ENCODE results near the gene PIBF1. TPM values are rescaled to one million over a fixed set of nuclear protein-coding genes. Genes with fewer than 3 reads are reported as not detected.

Gene PIBF1
- total RNA-seq, 1 experiment from 2014 or later, result 12.9 TPM

DNA sequence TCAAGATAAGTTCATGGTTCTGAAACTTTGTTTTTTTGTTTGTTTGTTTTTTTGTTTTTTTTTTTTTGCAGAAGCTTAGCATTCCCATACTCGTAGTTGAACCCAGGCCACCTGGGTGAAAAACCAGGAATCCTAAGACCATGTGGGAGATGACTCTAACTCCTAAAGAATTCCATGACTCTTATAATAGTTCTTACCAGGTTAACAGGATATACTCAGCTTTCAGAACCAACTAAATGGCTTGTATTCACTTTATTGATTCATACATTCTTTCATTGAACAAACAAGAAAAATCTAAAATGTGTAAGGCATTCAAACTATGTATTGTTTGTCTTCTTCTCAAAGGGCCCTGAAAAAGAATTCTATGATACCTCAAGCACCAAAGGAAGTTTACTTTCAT, 236.4 kb downstream of the PIBF1 start:
- TF ChIP-seq, protein P1, sequence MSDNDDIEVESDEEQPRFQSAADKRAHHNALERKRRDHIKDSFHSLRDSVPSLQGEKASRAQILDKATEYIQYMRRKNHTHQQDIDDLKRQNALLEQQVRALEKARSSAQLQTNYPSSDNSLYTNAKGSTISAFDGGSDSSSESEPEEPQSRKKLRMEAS (CRISPR knock-in tag; IDR thresholded peaks at IDR 0.05), result no peak
- TF ChIP-seq, protein P2, sequence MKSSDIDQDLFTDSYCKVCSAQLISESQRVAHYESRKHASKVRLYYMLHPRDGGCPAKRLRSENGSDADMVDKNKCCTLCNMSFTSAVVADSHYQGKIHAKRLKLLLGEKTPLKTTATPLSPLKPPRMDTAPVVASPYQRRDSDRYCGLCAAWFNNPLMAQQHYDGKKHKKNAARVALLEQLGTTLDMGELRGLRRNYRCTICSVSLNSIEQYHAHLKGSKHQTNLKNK (CRISPR knock-in tag; IDR thresholded peaks at IDR 0.05), result no peak
- TF ChIP-seq JUN (CRISPR knock-in tag; IDR thresholded peaks at IDR 0.05), result no peak
- ChIA-PET POLR2A (interaction anchor here (0.6 to 0.7 kb wide), 2 partner anchors 12 to 496 kb away, joined by 3 to 9 read pairs; no protein-coding TSS in a partner anchor), CTCF (interaction anchor here (0.7 kb wide), 1 partner anchor 36 kb away, joined by 3 read pairs; no protein-coding TSS in a partner anchor)
- no peaks in the 10 kb centered on the region for H3K27me3 Mint-ChIP-seq (ENCODE audit: low read depth)
- H3K36me3 Mint-ChIP-seq, result peaks cover under 1% of the 10 kb centered on the region
- no peak overlapping the region for H3K4me3 Mint-ChIP-seq
- DNase-seq (ENCODE audit: low spot score) (no peak), ATAC-seq (no peak)
- H3K4me1 Mint-ChIP-seq, result no peaks in the 10 kb centered on the region
- no peak overlapping the region for H3K27ac Mint-ChIP-seq
- H3K9me3 Mint-ChIP-seq, result no peaks in the 10 kb centered on the region

DNA sequence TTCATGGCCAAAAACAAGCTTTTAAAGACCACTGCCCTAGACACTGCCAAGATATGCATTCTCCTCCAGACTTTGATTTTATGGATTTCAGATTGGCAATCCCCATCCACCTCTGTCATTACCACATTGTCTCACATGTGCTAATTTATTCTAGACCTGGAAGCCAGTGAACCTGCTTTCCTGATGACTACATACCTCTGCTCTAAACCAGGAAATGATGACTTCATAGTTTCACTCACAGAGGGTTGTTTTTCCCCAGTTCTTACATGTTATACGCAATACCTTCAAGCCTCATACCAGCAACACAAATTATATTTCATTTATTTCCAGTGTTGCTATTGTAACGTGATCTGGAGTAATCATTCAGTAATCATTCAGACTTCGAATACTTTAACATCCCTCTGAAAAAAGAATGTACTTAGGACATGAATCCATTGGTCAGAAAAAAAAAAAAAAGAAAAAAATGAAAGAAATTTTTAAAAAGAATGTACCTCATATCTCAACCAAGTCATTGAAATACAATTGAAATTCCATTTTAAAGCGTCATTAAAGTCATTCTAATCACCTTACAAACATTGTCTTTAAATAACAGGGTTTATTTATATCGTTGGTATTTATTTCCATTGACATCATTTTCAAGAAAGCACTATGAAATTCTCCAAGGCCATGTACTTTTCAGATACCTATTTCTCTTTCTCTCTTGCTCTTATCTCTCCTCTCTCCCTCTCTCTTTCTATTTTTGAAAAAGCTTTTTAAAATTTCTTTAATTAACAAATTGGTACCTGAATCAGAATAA, 243.5 kb downstream of the PIBF1 start:
- no peaks in the 10 kb centered on the region for H3K27me3 Mint-ChIP-seq (ENCODE audit: low read depth)
- no peaks in the 10 kb centered on the region for H3K9me3 Mint-ChIP-seq
- H3K4me3 Mint-ChIP-seq, result no peak overlapping the region
- CTCF ChIA-PET, result no interaction called here
- no peaks in the 10 kb centered on the region for H3K4me1 Mint-ChIP-seq
- POLR2A ChIA-PET, result no interaction called here
- DNase-seq (ENCODE audit: low spot score) (no peak), ATAC-seq (no peak)
- H3K36me3 Mint-ChIP-seq, result no peaks in the 10 kb centered on the region
- H3K27ac Mint-ChIP-seq, result no peak overlapping the region
- TF ChIP-seq MYBL2 (CRISPR knock-in tag; IDR thresholded peaks at IDR 0.05), result no peak
- no peak for TF ChIP-seq PRRX2 (CRISPR knock-in tag; IDR thresholded peaks at IDR 0.05)
- no peak for TF ChIP-seq GABPB1 (CRISPR knock-in tag; IDR thresholded peaks at IDR 0.05)
- TF ChIP-seq, protein P3, sequence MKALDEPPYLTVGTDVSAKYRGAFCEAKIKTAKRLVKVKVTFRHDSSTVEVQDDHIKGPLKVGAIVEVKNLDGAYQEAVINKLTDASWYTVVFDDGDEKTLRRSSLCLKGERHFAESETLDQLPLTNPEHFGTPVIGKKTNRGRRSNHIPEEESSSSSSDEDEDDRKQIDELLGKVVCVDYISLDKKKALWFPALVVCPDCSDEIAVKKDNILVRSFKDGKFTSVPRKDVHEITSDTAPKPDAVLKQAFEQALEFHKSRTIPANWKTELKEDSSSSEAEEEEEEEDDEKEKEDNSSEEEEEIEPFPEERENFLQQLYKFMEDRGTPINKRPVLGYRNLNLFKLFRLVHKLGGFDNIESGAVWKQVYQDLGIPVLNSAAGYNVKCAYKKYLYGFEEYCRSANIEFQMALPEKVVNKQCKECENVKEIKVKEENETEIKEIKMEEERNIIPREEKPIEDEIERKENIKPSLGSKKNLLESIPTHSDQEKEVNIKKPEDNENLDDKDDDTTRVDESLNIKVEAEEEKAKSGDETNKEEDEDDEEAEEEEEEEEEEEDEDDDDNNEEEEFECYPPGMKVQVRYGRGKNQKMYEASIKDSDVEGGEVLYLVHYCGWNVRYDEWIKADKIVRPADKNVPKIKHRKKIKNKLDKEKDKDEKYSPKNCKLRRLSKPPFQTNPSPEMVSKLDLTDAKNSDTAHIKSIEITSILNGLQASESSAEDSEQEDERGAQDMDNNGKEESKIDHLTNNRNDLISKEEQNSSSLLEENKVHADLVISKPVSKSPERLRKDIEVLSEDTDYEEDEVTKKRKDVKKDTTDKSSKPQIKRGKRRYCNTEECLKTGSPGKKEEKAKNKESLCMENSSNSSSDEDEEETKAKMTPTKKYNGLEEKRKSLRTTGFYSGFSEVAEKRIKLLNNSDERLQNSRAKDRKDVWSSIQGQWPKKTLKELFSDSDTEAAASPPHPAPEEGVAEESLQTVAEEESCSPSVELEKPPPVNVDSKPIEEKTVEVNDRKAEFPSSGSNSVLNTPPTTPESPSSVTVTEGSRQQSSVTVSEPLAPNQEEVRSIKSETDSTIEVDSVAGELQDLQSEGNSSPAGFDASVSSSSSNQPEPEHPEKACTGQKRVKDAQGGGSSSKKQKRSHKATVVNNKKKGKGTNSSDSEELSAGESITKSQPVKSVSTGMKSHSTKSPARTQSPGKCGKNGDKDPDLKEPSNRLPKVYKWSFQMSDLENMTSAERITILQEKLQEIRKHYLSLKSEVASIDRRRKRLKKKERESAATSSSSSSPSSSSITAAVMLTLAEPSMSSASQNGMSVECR (CRISPR knock-in tag; IDR thresholded peaks at IDR 0.05; ENCODE audit: borderline replicate concordance), result no peak
- TF ChIP-seq, protein P4, sequence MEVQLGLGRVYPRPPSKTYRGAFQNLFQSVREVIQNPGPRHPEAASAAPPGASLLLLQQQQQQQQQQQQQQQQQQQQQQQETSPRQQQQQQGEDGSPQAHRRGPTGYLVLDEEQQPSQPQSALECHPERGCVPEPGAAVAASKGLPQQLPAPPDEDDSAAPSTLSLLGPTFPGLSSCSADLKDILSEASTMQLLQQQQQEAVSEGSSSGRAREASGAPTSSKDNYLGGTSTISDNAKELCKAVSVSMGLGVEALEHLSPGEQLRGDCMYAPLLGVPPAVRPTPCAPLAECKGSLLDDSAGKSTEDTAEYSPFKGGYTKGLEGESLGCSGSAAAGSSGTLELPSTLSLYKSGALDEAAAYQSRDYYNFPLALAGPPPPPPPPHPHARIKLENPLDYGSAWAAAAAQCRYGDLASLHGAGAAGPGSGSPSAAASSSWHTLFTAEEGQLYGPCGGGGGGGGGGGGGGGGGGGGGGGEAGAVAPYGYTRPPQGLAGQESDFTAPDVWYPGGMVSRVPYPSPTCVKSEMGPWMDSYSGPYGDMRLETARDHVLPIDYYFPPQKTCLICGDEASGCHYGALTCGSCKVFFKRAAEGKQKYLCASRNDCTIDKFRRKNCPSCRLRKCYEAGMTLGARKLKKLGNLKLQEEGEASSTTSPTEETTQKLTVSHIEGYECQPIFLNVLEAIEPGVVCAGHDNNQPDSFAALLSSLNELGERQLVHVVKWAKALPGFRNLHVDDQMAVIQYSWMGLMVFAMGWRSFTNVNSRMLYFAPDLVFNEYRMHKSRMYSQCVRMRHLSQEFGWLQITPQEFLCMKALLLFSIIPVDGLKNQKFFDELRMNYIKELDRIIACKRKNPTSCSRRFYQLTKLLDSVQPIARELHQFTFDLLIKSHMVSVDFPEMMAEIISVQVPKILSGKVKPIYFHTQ (CRISPR knock-in tag; IDR thresholded peaks at IDR 0.05), result no peak
- TF ChIP-seq NR2C2 (CRISPR knock-in tag; IDR thresholded peaks at IDR 0.05), result no peak
- TF ChIP-seq, protein P5, sequence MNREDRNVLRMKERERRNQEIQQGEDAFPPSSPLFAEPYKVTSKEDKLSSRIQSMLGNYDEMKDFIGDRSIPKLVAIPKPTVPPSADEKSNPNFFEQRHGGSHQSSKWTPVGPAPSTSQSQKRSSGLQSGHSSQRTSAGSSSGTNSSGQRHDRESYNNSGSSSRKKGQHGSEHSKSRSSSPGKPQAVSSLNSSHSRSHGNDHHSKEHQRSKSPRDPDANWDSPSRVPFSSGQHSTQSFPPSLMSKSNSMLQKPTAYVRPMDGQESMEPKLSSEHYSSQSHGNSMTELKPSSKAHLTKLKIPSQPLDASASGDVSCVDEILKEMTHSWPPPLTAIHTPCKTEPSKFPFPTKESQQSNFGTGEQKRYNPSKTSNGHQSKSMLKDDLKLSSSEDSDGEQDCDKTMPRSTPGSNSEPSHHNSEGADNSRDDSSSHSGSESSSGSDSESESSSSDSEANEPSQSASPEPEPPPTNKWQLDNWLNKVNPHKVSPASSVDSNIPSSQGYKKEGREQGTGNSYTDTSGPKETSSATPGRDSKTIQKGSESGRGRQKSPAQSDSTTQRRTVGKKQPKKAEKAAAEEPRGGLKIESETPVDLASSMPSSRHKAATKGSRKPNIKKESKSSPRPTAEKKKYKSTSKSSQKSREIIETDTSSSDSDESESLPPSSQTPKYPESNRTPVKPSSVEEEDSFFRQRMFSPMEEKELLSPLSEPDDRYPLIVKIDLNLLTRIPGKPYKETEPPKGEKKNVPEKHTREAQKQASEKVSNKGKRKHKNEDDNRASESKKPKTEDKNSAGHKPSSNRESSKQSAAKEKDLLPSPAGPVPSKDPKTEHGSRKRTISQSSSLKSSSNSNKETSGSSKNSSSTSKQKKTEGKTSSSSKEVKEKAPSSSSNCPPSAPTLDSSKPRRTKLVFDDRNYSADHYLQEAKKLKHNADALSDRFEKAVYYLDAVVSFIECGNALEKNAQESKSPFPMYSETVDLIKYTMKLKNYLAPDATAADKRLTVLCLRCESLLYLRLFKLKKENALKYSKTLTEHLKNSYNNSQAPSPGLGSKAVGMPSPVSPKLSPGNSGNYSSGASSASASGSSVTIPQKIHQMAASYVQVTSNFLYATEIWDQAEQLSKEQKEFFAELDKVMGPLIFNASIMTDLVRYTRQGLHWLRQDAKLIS (CRISPR knock-in tag; IDR thresholded peaks at IDR 0.05; ENCODE audit: borderline replicate concordance), result no peak
- no peak for TF ChIP-seq ZNF121 (CRISPR knock-in tag; IDR thresholded peaks at IDR 0.05)
- no peak for TF ChIP-seq ZNF219 (CRISPR knock-in tag; IDR thresholded peaks at IDR 0.05; ENCODE audit: borderline replicate concordance)
- TF ChIP-seq, protein P6, sequence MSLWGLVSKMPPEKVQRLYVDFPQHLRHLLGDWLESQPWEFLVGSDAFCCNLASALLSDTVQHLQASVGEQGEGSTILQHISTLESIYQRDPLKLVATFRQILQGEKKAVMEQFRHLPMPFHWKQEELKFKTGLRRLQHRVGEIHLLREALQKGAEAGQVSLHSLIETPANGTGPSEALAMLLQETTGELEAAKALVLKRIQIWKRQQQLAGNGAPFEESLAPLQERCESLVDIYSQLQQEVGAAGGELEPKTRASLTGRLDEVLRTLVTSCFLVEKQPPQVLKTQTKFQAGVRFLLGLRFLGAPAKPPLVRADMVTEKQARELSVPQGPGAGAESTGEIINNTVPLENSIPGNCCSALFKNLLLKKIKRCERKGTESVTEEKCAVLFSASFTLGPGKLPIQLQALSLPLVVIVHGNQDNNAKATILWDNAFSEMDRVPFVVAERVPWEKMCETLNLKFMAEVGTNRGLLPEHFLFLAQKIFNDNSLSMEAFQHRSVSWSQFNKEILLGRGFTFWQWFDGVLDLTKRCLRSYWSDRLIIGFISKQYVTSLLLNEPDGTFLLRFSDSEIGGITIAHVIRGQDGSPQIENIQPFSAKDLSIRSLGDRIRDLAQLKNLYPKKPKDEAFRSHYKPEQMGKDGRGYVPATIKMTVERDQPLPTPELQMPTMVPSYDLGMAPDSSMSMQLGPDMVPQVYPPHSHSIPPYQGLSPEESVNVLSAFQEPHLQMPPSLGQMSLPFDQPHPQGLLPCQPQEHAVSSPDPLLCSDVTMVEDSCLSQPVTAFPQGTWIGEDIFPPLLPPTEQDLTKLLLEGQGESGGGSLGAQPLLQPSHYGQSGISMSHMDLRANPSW (CRISPR knock-in tag; conservative IDR thresholded peaks at IDR 0.05; ENCODE audit: low read depth), result no peak
- TF ChIP-seq CREM (CRISPR knock-in tag; IDR thresholded peaks at IDR 0.05), result no peak
- TF ChIP-seq FOXP1 (CRISPR knock-in tag; IDR thresholded peaks at IDR 0.05; ENCODE audit: borderline replicate concordance), result no peak

Data from WTC11 (cell line).